AG04449 (cell line): ENCODE data around the gene CAV1.

Experiments used
- CTCF ChIA-PET: fragments of 350-600 bp; formaldehyde crosslinking; extraction: SDS; loops from one replicate; lab custom pipeline; 2021; ENCODE audit warnings: antibody characterized with exemption; lab: Yijun Ruan, JAX
- POLR2A ChIA-PET: fragments of 400-600, 350-600 bp; formaldehyde crosslinking; extraction: SDS; loops from one replicate; lab custom pipeline; 2020; ENCODE audit warnings: antibody characterized with exemption, inconsistent platforms; lab: Yijun Ruan, JAX
- DNase-seq: peaks from one replicate; pipeline ENCODE4 v3.0.0-alpha.2; 2010; ENCODE audit warnings: low read depth, low spot score
- H3K4me3 ChIP-seq: 2 replicates; pipeline ENCODE4 v1.5.1; 2011; ENCODE audit warnings: low read depth, mild to moderate bottlenecking, control low read depth, low read length
- CTCF ChIP-seq: IDR thresholded peaks from one replicate; pipeline ENCODE4 v1.5.1; 2011; ENCODE audit warnings: mild to moderate bottlenecking, moderate library complexity, low read length, control low read depth, inconsistent platforms; ENCODE audit not compliant: insufficient read depth; ENCODE audit errors: missing control alignments

Gene CAV1

DNA sequence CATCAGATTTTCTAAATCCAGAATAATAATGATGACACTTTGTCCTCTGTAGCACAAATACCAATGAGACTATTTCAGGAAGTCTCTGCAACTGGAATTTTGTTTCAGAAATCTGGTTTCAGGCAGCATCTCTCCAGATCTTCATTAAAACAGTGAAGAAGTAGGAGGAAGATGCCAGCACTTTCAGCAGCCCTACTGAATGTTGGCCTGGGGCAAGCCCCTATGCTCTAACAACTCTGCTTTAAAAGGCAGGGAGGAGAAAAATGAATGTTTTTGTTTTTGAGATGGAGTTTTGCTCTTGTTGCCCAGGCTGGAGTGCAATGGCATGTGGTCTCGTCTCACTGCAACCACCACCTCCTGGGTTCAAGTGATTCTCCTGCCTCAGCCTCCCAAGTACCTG lies 7.2 kb upstream of the CAV1 start:
- DNase-seq, result no peak
- no peak for TF ChIP-seq CTCF
- ChIA-PET CTCF (no interaction called here), POLR2A (no interaction called here)
- H3K4me3 ChIP-seq, result no peak overlapping the region

- no peak overlapping the region for H3K4me3 ChIP-seq
- ChIA-PET CTCF (interaction anchor here (0.7 kb wide), 1 partner anchor 395 kb away, joined by 3 read pairs; no protein-coding TSS in a partner anchor), POLR2A (no interaction called here)
- TF ChIP-seq CTCF, result no peak
- no peak for DNase-seq
Observed at GRCh38 chr7:116518961-116519360, 5.9 kb upstream of the CAV1 start.

DNA sequence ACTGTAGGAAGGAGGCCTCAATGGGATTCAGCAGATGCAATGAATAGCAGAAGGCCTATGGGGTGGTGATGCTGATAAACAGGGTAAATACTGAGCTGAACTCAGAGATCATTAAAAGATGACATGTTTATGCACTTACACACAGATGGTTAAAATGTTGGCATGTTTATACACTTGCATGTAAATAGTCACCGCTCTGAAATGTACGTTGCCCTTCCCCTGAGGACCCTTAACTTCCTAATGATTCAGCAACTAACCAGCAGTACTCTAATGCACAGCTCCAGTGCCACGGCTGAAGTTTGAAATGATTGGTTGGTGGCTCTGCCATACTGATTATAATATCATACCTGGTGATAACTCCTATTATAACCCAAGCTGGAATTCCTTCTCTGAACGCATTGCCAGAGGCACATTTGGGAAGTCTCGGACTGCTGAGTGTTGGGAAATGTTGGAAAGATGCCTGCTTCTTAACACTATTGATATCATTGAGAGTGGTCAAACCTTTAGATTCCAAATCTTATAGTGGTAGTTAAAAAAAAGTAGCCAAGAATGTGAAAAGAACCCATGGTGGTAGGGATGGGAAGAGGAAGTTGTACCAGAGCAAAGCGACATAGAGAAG lies 3.7 kb upstream of the CAV1 start:
- ChIA-PET CTCF (interaction anchor here (1.0 to 3.9 kb wide), 4 partner anchors 70 to 341 kb away, joined by 3 to 35 read pairs (median 5); no protein-coding TSS in a partner anchor), POLR2A (no interaction called here)
- TF ChIP-seq CTCF, result no peak
- no peak overlapping the region for H3K4me3 ChIP-seq
- no peak for DNase-seq

DNA sequence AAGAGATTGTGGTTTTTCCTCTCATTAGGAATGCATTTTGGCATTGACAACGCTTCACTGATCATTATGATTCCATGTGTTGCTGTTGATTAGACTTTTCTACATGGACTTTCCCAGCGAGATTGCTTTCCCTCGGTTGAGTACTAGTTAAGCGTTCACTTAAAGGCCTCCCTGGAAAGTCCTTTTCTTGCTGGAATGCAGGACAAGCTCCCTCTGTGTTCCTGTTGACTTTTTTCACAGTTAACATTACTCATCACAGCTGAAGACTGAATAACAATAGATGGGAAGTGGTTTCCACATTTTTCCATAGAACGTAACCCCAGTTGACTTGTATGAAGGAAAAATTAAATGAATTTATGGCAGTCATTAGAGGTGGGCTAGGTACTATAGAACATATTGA lies 2.6 kb upstream of the CAV1 start:
- ChIA-PET CTCF (interaction anchor here (0.6 to 3.9 kb wide), 4 partner anchors 67 to 342 kb away, joined by 3 to 35 read pairs (median 5); no protein-coding TSS in a partner anchor), POLR2A (interaction anchor here (0.7 to 1.0 kb wide), 3 partner anchors 10 to 312 kb away, joined by 3 read pairs; partner anchors contain the start of gene TES)
- TF ChIP-seq CTCF, result no peak
- no peak overlapping the region for H3K4me3 ChIP-seq
- peak; percentile 63 for DNase-seq

DNA sequence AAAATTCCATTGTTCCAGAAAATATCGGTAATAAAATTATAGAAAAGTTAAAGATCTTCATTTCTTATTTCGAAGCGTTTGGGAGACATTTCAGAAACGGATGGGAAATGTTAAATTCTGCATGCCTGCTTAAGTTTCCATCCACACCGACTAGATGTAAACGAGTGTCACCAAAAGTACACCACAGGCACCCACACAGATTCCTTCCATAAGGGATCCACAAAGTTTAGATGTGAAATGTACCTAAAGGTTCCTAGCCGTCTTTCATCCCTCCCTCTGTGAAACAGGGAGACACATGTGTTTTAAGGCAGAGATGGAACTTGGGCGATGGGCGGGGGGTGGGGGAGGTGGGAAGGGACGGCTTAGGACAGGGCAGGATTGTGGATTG lies 621 bp upstream of the CAV1 start:
- ChIA-PET POLR2A (no interaction called here), CTCF (interaction anchor here (0.9 to 3.9 kb wide), 5 partner anchors 16 to 275 kb away, joined by 3 to 35 read pairs (median 4); no protein-coding TSS in a partner anchor)
- peak overlapping the region; percentile 99 for H3K4me3 ChIP-seq
- no peak for DNase-seq
- TF ChIP-seq CTCF, result no peak

GRCh38 chr7:116525298-116525912 lies 569 bp downstream of the CAV1 start:
- CTCF ChIA-PET, result interaction anchor here (0.9 to 5.3 kb wide), 42 partner anchors 9 to 353 kb away, joined by 3 to 129 read pairs (median 6); partner anchors contain the start of gene CAV2
- DNase-seq, result no peak
- no peak for TF ChIP-seq CTCF
- POLR2A ChIA-PET, result interaction anchor here (0.6 to 3.2 kb wide), 21 partner anchors 10 to 269 kb away, joined by 3 to 36 read pairs (median 5); partner anchors contain the start of gene CAV2
- H3K4me3 ChIP-seq, result peak overlapping the region; percentile 99
